DMS79 (cell line): ENCODE measurements around the gene EHBP1.
A peak's percentile ranks its signal among the peaks of the same experiment; 100 is the strongest.

Source experiments
- DNase-seq: peaks from one replicate; lab custom pipeline; 2025; lab: John Stamatoyannopoulos, UW

The EHBP1 gene

GRCh38 chr2:62785216-62785615 is 79.7 kb downstream of the EHBP1 start:
- DNase-seq = no peak

- no peak for DNase-seq
These were observed 80.5 kb downstream of the EHBP1 start for GRCh38 chr2:62785810-62786597.

- DNase-seq = peak; percentile 10
These were observed 81.9 kb downstream of the EHBP1 start for GRCh38 chr2:62787386-62787785.

DNA sequence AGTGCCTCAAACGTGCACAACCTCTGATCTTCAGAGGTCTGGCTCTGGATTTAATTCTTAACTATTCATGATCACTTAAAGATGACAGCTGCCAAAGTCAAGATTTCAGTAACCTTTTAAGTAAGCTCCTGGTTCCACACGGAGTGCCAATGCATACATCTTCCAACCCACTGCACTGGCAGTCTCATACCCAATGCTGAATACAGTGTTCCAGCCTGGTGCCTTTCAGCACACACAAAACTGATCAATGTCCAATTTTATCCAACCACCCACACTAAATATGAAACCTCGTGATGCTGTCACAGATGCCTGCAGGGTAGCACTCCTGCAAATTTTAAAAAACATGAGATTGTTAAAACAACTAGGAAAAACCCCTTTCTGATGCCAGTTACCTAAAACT is 84.0 kb downstream of the EHBP1 start:
- no peak for DNase-seq

GRCh38 chr2:62789918-62790317 is 84.4 kb downstream of the EHBP1 start:
- no peak for DNase-seq

DNA sequence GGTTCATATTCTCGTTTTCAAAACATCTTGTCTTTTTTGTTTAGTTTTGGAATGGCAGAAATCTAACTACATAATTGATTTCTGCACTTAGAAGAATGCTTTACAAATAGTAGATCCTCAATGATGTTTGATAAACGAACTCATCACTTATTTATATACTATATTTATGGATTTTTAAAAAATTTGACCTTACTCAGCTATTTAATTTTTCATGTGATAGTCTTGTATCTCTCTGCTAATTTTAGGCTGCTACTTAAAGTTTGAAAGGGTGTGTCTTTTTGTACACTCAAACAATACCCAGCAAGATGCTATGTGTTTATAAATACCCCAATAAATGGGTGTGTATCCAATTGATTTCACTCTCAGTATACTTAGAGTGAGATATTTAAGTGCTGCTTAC is 86.9 kb downstream of the EHBP1 start:
- DNase-seq = no peak

DNA sequence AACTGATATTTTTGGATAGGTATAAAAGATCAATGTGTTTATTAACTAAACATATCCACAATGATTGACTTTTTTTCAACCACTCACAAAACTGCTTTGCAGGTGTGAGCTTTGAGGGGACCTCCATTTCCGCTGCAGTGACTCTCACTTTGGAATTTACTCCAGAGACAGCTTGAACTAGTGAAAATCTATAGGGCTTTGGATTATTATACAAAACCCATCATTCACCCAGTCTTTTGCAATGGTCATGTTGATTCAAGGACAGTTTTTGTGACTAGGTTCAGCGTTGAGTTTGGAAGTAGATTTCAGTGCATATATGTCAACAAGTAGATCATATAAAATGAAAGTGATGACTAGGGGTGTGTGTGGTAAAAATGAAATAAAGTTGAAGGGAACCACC is 87.7 kb downstream of the EHBP1 start:
- DNase-seq = no peak

GRCh38 chr2:62794791-62795190 is 89.3 kb downstream of the EHBP1 start:
- peak; percentile 19 for DNase-seq

GRCh38 chr2:62795341-62795740 is 89.8 kb downstream of the EHBP1 start:
- no peak for DNase-seq

DNA sequence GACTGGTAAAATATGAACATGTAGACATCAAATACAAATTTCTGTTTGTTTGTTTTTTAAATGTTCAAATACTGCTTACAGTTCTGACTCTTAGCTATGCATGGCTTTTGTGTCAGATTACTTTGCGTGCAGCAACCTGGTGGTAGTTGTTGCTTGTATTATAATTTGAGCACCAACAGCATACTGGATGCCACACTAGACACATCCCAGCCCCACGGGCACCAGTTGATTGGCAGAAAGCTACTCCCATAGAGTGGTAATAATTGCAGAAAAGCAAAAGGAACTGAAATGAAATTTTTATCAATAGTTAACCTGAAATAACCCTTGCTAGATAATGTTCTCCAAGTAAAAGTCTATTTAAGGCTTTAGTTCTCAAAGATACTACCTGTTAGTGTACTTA is 91.6 kb downstream of the EHBP1 start:
- DNase-seq = no peak

DNA sequence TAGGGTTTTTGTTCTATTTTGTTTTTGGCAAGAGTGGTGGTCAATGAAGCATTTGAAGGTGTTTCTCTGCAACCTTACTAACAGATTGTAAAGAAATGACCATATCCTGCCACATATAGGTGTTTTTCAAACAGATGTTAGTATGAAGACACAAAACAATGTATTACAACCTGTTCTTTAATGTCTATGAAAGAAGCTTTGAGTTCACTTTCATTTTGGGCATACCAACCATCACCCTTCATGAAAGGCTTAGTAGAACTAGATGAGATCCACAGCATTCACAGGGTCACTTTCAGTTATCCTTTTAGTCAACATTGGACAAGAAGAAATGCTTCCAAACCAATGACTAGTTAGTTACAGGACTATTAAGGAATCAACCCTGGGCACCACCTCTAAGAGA is 95.1 kb downstream of the EHBP1 start:
- no peak for DNase-seq

DNA sequence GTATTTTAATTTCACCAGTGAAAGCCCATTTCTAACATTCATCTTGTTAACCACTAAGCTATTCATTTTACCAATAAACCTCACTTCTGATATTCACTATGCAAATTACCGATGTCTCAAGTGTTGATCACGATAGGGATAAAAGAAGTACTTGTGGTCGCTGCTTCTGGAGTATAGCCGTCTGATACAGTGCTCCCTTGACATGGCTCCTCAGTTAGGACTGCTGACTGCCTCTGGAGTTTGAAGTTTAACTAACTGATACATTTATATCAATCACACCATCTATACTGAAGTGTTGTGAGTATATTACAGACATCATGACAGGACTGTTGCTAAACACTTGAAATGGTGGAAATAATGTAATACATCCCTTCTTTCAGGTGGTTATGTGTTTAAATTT is 95.6 kb downstream of the EHBP1 start:
- no peak for DNase-seq

- no peak for DNase-seq
These were observed 96.5 kb downstream of the EHBP1 start for GRCh38 chr2:62801814-62802523.

DNA sequence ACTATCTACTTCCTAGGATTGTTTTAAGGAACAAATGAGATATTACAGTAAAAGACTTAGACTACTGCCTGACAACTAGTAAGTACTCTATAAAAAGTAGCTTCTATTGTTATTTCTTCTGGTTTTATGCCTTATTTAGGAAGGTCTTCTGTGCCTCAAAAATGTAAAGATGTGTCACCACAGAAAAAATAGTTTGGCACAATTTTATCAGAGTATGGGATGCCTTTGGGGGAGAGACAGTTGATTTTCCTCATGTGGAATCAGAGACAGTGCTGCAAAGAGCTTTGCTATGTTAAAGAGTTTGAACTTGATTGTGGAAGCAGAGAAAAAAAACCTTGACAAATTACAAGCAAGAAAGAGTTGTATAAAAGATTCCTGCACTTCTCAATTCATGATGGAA is 98.4 kb downstream of the EHBP1 start:
- DNase-seq = no peak

DNA sequence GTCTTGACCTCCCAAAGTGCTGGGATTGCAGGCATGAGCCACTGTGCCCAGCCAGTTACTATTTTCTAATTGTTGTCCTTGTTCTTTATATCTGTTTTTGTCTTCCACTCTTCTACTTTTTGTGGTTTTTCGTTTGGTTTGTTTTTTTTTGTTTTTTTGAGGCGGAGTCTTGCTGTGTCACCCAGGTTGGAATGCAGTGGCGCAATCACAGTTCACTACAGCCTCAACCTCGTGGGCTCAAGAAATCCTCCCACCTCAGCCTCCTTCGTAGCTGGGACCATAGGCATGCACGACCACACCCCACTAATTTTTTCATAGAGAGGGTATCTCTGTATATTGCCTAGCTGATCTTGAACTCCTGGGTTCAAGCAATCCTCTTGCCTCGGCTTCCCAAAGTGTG is 100.7 kb downstream of the EHBP1 start:
- no peak for DNase-seq

- DNase-seq = no peak
These were observed 103.0 kb downstream of the EHBP1 start for GRCh38 chr2:62808554-62808953.

DNA sequence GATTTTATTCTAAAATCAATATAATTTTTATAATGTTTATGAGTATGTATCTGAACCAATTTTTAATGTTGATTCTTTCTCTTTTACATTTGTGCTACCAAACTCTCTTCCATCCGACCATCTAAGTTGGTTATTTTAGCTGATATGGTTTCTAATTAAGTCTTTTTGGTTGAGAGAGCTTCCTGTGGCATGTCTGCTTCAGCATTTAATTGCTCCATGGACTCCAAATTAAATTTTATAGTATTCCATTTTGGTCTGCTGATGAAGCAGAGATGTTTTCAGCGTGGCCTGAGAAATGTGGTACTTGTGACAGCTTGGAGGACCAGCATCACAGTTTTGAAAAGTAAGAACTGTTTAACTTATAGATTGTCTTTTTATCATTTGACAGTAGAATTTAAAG is 105.6 kb downstream of the EHBP1 start:
- DNase-seq = no peak

DNA sequence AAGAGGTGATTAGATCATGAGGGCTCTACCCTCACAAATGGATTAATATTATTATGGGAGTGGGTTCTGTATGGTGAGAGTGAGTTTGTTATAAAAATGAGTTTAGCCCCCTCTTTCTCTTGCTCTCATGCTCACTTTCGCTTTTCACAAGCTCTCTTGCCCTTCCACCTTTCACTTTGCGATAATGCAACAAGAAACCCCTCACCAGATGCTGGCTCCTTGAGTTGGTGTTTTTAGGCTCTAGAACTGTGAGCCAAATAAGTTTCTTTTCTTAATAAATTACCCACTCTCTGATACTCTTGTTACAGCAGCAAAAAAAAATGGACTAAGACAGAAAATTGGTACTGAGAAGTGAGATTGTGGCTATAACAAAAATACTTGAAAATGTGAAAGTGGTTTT is 106.5 kb downstream of the EHBP1 start:
- no peak for DNase-seq

DNA sequence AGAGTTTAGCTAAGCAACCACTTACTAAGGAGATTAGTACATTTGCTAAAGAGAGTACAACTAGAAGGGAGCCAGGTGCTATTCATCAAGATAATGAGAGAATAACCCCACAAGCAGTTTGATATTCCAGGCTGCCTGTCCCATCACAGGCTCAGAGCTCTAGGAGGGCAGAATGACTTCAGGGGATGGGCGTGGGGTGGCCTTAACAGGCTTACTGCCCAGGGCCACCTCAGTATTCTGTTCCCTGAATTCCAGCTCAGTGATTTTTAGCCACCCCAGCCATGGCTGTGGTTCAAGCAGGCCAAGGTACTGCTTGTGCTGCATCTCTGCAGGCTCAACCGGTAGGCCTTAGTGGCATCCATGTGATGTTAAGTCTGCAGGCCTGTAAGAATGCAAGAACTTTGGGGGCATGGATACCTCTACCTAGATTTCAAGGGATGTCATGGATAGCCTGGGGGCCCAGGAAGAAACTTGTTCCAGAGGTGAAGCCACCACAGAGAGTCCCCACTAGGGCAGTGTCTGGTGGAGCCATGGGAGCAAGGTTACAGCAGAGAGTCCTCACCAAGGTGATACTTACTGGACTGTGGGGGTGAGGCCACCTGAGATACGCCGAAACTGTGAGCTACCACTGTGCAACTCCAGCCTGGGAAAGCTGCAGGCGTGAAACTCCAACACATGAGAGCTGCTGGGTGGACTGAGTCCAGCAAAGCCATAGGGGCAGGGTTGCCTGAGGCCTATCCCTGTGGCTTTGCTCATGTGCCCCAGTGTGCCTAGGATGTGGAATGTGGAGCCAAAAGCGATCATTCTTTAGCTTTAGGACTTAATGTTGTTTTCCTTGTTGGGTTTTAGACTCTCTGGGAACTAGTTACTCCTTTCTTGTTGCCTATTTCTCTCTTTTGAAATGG is 107.7 kb downstream of the EHBP1 start:
- no peak for DNase-seq

- DNase-seq = no peak
These were observed 108.6 kb downstream of the EHBP1 start for GRCh38 chr2:62814123-62814522.

DNA sequence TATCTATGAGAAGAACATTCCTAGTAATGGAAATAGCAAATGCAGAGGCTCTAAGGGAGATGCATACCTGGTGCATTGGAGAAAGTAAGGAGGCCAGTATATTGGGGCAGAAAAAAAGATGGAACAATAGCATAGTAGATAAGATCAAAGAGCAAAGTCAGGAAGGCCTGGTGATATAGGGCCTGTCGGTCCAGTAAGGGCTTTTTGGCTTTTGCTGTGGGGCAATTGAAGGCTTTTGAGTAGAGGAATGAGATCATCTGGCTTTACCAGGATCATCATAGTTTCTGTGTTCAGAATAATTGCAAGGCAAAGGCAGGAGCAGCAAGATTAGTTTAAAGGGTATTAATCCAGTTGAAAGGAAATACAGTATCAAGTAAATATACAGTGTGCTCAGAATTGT is 111.8 kb downstream of the EHBP1 start:
- DNase-seq = no peak

DNA sequence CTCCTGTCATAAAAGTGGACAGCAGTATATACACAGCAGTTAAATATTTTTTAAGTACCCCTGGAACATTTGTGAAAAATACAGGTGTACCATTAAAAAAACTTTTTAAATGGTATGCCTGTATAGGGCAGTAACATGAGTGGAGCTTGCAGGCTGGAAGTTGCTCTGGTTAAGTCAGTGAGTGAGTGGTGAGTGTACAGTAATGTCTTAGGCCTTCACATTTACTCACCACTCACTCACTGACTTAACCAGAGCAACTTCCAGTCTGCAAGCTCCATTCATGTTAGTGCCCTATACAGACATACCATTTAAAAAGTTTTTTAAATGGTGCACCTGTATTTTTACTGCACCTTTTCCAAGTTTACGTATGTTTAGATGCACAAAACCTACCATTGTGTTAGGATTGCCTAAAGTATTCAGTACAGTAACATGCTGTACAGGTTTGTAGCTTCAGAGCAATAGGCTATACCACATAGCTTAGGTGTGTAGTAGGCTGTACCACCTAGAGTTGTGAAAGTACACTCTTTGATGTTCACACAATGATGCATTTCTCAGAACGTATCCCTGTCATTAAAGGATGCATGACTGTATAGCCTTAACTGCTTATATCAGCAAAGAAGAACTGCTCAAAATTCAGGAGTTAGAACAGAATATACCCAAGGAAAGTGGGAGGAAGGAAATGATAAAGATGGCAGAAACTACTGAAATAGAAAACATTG is 112.6 kb downstream of the EHBP1 start:
- DNase-seq = no peak
